Fibroblast of the conjunctiva (primary cell): Measurements from ENCODE around the gene DCAF5.
"Not testable (repeated sequence)": the region's sequence is repeated elsewhere in the genome, so short reads cannot be mapped to it uniquely, and the experiment has no call there.

Source experiments
- DNase-seq: peaks from one replicate; pipeline ENCODE4 v3.0.0-alpha.2; 2010; ENCODE audit warnings: low read depth

The DCAF5 gene

GRCh38 chr14:69042787-69043444 lies 110.0 kb downstream of the DCAF5 start:
- DNase-seq: no peak

- no peak for DNase-seq
Observed at GRCh38 chr14:69042299-69042698, 110.6 kb downstream of the DCAF5 start.

DNA sequence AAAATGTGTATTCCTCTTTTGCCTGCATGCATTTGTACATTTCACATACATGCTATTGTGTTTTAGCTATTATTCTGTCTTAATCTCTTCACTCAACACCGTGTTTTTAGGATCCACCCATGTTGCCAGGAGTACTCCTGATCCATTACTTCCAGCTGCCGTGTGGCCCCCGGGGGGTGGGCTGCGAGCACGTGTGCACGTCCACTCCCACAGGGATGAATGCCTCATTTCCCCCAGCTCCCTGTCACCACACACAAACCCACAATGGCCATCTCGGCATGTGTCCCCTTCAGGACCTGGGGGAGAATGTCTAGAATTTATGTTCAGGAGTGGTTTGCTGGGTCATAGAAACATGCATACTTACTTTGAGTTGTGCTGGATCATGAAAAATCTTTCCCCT lies 111.1 kb downstream of the DCAF5 start:
- no peak for DNase-seq

- DNase-seq: no peak
Observed at GRCh38 chr14:69040353-69040752, 112.6 kb downstream of the DCAF5 start.

DNA sequence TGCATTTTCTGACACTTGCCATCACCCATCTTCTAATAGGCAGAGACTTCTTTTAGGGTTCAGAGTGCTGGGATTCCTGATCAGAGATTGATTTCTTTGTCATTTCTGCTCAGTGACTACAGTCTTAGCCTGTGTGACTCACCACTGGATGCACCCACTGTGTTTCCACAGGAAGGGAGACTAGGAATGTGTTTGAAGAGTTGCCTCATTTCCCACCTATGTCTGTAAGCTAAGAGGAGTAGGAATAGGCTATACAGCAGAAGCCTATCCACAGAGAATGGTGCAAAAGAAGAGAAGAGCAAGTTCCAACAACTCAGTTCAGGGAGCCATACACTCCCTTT lies 113.7 kb downstream of the DCAF5 start:
- no peak for DNase-seq

- DNase-seq: no peak
Observed at GRCh38 chr14:69038455-69039287, 114.2 kb downstream of the DCAF5 start.

DNA sequence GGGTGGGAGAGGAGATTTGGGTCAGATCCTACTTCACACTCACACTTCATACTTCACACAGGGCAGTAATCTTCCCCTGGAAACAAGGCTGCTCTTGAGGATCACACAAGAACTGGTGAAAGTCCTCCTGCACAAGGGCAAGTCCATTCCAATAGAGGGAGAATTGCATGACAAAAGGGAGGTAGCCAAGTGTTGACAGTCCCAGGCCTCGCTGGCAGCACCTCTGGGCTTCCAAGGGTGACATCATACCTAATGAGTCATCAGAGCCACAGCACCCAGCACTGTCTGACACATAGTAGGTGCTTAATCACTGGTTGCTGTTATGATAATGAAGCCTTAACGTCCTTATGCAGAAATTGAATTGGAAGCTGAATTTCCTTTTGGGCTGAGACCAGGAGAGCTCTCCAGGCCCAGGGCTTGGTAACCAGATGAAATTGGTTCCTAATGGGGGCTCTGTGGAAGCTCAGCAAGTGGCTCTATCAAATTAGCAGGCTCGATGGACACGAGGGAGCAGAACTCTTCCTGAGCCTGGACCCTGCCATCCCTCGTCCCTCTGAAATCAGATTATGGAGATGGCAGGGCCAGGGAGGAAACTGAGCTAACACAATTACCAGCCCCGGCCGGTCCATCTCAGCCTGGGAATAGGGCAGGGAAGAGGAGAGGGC lies 115.0 kb downstream of the DCAF5 start:
- DNase-seq: no peak

DNA sequence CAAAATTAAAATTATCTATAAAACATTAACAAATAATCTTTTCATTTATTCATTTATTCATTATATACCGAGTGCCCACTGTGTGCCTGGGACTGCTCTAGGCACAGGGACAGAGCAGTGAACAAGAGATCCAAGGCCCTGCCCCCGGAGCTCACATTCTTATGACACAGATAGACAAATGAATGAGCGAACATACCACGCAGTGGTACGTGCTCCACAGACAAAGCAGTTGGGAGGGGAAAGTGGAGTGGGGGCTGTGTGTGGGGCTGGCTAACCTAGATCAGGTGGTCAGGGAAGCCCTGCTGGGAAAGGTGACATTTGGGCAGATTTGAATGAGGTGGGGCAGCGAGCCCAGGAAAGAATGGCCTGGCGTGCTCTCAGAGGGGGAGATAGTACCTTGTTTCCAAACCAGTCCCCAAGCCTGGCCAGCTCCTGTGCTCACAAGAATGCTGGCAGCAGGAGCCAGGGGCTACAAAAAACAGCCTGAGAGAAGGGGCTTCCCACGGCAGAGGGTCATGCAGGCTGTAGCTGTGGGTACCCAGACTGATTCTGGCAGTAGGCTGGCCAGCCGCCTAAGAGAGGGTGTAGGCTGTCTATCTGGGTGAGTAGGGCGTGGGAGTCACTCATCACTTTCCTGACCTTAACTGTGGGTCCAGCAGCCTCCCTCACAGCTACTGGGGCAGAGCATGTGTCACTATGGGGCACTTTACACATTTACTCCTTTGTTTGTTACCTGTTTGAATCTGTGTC lies 116.0 kb downstream of the DCAF5 start:
- DNase-seq: no peak

DNA sequence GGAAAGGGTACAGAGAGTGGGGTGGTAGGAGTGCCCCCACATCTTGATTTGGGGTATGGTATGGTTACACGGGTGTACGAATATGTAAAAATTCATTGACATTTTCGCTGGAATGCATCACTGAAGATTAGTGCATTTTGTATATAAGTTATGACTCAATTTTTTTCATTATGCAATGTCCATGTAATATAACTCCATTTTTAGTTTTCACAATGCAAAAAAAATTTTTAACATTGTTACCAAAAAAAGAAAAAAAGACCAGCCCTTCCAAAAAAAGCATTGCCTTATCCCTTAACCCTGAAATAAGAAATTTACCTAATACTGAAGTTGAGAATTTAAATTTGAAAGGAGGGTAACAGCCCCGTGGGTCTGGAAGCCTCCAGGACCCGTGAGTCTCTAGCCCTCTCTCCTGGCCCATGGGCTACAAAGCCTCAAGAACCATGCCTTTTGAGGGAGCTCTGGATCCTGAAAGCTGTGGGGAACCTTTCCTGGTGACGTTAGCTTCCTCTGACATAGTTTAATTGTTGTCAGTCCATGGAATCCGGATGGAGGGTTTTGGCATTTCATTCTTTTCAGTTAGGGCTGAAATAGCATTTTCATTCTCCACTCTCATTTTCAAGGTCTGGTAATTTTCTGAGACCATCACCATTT lies 118.2 kb downstream of the DCAF5 start:
- DNase-seq: no peak

DNA sequence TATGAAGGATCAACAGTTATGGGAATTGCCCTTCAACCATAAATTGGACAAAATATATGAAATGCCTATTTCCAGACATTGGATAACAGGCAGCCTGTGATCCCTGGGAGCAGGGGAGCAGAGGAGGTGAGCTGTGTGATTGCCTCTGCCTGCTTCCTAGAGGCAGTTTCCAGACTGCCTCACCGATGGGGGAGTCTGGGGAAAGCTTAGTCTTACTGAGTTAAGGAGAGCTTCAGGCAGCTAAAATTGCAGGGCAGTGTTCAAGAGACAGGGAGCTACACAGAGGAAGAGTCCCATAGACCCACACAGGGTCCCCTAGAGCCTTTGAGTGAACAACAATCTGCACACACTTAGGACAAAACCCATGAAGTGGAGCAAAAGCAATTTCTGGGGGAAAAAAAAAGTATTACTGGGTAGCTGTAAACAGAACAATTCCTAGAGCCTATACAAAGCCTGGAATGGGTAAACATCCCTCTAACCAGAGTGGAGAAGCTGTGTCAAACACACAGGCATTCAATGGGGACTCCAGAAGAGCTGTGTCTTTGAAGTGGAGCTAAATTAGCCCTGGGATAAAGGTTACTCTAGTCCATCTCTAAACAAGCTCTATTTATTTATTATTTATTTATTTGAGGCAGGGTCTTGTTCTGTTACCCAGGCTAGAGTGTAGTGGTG lies 125.5 kb downstream of the DCAF5 start:
- no peak for DNase-seq

GRCh38 chr14:69023035-69023434 lies 129.9 kb downstream of the DCAF5 start:
- DNase-seq: no peak

- not testable (repeated sequence) for DNase-seq
Observed at GRCh38 chr14:69022093-69022492, 130.8 kb downstream of the DCAF5 start.

- no peak for DNase-seq
Observed at GRCh38 chr14:69017706-69018105, 135.2 kb downstream of the DCAF5 start.

- DNase-seq: no peak
Observed at GRCh38 chr14:69014829-69015259, 138.1 kb downstream of the DCAF5 start.

DNA sequence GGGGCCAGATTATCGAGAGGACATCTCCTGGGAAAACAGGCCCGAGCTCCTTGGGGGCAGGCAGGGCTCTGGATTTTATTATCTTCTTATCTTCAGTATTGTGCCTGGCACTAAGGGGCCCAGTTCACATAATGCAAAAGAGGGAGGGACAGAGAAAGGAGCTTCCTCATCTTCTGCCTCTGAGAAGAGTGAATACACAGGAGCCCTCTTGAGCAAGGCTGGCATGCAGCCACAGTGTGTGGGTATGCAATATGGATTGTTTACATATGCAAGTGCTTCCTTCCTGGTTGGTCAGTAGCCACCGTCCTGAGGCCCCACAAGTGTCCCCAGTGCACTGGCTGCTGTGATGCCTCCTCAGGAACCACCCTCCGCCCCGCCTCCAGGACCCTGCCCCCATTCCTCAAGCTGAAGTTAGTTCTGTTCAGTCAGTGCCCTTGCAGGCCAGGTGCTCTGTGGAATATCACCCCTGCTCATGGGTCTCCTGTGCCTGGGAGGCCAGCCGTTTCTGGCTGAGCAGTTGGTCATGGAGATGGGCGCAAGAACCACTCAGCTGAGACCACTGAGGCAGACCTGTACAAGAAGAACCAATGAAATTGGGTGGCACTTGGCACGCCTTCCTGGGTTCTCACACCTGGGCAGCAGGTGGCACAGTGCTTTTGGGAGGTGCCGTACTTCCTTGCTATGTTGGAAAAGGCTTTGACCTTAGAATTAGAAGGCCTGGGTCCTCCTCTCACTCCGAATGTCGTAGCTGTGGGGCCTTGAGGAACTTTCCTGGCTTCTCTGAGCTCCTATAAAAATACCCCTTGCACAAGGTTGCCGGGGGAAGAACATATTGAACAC lies 138.8 kb downstream of the DCAF5 start:
- DNase-seq: peak; percentile 49

- no peak for DNase-seq
Observed at GRCh38 chr14:69012256-69012953, 140.5 kb downstream of the DCAF5 start.

GRCh38 chr14:69010648-69011047 lies 142.3 kb downstream of the DCAF5 start:
- DNase-seq: no peak

DNA sequence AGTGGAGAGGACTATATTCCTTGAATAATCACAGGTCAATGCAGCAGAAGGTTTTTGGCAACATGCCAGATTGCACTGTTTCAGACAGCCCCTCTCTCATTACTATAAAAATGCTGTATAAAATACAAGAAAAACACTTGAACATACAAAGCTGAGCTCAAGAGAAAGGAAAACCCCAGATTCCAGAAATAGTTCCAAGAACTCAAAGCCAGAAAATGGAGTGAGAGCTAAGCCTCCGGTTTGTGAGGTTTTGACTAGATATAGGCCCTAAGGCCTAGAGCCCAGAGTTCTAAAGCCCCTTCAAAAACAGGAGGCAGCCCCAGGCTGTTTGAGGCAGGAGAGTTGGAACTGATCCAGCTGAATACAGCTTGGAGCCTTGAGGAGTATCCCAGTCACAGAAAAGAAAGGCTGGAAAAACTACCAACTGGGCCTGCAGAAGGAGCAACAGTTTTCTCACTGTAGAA lies 144.5 kb downstream of the DCAF5 start:
- DNase-seq: no peak

GRCh38 chr14:69006346-69006745 lies 146.6 kb downstream of the DCAF5 start:
- DNase-seq: no peak
